HG03571 (cell line): Measurements from ENCODE around the gene TRAF1.
"Not testable (repeated sequence)": the region's sequence is repeated elsewhere in the genome, so short reads cannot be mapped to it uniquely, and the experiment has no call there.

Experiments
- ATAC-seq: cut with Tn5 transposase; IDR thresholded peaks from one replicate; pipeline ENCODE4 v1.9.1; 2021; ENCODE audit not compliant: unreplicated experiment

The TRAF1 gene

GRCh38 chr9:120926397-120926928 lies at the start of gene TRAF1:
TRAF1 (minus strand) TSS chr9:120926796; CDS start chr9:120926075, 721 bp downstream.
- ATAC-seq, result peak; percentile 23

DNA sequence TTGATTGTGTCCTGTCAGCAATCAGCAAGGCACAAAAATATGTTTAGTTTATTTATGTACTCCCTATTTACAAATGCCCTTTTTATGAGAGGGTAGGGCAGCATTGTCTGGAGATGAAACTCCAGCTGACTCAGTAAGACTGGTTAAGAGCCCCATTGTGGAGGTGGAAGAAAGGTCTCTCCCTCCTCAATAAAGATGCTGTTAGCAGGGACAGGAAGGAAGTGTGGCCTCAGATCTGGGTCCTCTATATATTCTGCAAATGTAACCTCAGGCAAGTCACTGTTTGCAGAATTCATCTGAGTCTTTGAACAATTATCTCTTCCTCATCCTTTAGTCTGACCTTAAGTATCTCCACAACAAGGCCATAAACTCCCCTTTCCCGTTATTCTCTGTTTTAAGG lies 48.3 kb upstream of the TRAF1 start:
- no peak for ATAC-seq

GRCh38 chr9:120974181-120974580 lies 47.6 kb upstream of the TRAF1 start:
- no peak for ATAC-seq

DNA sequence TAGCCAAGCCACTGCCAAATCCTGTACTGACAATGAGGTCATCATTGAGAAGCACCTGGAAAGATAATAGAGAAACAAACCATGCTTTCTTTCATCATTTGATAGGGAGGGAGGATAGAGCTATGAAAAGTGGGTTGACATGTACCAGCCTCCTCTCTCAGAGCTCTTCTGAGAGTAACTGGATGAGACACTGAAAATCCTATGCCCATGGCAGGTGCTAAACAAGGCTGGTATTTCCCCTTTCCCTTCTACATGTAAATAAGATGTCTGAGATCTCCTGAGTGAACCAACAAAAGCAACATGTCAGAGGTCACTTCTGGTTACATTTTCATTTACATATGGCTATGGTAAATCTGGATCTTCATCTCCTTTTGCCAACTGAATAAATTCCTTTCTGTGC lies 45.3 kb upstream of the TRAF1 start:
- ATAC-seq, result no peak

GRCh38 chr9:120971471-120971870 lies 44.9 kb upstream of the TRAF1 start:
- not testable (repeated sequence) for ATAC-seq

DNA sequence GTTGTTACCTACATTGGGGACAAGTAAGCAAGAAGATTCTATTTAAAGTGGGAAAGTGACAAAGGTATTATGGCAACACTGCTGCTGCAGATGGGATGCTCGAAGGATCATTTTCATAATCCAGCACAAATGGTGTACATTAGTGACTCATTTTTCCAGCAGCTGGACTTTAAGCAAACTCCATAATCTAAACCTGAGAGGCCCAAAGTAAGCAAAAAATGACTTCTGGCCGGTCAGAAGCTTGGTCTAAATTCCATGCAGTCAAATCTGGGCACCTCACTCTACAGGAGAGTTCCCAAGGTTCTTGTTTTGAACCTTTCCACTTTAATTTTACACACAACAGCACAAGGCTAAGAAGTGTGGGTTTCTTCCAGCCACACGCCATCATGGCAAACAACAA lies 43.6 kb upstream of the TRAF1 start:
- no peak for ATAC-seq

DNA sequence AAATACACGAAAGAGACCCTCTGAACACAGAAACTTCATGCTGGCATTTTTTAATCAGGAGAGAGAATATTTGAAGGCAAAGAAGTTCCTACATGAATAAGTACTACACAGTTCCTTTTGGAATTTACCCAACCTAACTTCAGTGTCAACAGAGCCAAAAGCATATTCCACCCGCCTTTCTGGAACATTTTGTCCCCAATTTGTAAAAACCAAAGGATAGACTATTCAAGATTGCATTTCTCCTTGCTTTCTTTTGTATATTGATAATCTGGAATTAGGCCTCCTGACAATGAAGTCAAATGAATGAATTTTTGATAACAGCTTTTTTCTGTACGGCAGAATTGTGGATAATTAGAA lies 39.4 kb upstream of the TRAF1 start:
- ATAC-seq, result no peak

DNA sequence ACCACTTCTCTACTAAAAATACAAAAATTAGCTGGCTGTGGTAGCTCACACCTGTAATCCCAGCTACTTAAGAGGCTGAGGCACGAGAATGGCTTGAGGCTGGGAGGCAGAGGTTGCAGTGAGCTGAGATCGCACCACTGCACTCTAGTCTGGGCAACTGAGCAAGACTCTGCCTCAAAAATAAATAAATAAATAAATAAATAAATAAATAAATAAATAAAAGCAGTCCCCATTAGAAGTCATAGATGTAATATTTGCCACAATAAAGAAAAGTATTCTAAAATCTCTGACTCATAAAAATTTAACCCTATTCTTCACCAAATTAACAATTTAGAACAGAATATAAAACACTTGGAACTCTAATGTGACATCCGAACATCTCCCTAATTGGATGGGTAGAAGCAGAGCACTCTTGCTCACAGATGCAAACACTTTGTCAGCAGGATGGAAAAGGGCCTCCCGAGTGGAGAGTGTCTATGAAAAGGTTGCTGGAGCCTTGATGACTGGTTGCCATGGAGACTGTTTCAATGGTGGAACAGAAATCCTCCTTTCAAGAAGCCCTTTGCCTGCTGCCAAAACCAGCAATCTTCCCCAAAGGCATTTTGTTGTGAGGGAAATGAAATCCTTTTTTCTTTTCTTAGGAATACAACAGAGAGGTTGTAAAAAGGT lies 38.9 kb upstream of the TRAF1 start:
- no peak for ATAC-seq

- no peak for ATAC-seq
These were observed 35.3 kb upstream of the TRAF1 start for GRCh38 chr9:120961936-120962335.

GRCh38 chr9:120960001-120960400 lies 33.4 kb upstream of the TRAF1 start:
- no peak for ATAC-seq

- no peak for ATAC-seq
These were observed 30.3 kb upstream of the TRAF1 start for GRCh38 chr9:120956862-120957261.

- no peak for ATAC-seq
These were observed 25.5 kb upstream of the TRAF1 start for GRCh38 chr9:120951960-120952618.

DNA sequence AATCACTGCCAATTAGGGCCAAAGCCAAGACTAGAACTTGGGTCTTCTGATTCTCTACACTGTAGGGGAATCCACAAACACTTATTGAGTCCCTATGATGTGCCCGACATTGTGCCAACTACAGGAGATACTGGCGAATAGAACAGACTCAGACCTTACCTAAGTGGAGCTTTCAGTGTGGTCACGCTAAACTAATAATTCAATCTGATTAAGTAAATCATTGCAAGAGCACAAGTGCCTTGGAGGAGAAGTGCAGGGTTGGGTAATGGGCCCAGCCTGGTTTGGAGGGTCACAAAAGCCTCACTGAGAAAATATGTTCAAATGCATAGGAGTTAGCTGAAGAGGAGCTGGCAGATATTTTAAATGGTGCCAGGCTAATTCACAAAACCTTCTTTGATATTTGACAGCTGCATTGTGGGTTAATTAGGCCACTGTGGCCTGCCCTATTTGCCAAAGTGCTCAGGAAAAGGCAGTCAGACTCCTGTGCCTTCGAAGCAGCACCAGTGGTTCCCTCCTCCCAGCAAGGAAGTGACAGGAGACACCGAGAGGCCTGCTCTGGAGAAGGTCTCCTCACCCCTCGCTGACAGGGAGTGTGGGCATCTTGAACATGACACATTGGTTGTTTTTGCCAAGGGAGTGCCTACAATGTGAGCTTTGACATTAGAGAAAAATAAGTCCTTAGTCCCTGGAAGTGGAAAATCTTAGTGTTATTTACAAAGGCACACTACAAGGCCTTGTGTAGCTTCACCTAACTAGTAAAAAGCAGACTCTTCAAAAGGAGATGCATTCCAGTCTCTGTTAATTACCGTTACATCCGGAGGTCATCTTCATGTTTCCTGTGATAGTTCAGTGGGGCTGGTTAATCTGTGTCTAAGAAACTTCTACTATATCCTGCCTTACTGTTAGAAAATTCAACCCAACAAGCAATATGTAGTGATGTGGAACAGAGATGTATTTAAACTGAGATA lies 24.1 kb upstream of the TRAF1 start:
- ATAC-seq, result peak; percentile 59

DNA sequence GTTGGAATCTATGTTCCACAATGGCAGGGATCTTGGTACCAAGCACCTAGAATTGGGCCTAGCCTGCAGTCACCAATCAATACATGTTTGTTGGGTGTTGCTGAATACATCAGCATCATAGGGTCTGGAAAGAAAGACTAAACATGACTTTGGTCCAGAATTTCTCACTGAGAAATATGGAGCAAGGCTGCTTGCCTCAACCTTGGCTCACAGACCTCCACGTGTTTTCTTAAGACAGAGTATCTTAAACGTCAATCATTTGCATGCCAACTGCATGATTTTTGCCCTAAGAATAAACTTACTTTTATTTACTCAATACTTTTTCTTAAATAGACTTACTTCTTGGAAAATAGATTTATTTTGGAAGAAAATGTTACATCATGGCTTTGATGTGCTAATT lies 22.7 kb upstream of the TRAF1 start:
- no peak for ATAC-seq

- ATAC-seq, result no peak
These were observed 22.2 kb upstream of the TRAF1 start for GRCh38 chr9:120948824-120949223.

- no peak for ATAC-seq
These were observed 20.6 kb upstream of the TRAF1 start for GRCh38 chr9:120947222-120947621.

DNA sequence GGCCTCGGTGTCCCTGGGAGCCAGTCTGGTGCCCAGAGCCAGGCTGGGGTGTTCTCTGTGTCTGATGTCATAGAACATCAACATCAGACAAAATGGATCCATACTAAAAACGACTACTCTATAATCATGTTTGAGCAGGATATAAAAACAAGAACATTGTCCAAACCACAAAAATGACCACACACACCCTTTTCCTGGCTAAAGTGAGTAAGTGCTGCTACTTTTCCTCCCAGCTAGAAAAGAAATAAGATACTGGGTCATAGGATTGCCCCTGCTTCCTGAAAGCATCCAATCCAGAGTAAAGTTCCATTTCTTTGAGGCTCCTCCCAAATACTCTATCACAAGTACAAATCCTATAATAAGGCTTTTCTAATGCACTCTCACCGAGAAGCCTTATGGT lies 19.7 kb upstream of the TRAF1 start:
- ATAC-seq, result no peak

- ATAC-seq, result no peak
These were observed 18.4 kb upstream of the TRAF1 start for GRCh38 chr9:120944948-120945347.

GRCh38 chr9:120944434-120944843 lies 17.8 kb upstream of the TRAF1 start:
- ATAC-seq, result peak; percentile 100

GRCh38 chr9:120942186-120943001 lies 15.8 kb upstream of the TRAF1 start:
- no peak for ATAC-seq
